A549 (cell line): Measurements from ENCODE around the gene PRR29. TPM values are rescaled to one million over a fixed set of nuclear protein-coding genes. Genes with fewer than 3 reads are reported as not detected.

ENCODE experiments used
- ATAC-seq, 2 experiments: fragments of 200-7000 bp in 1 of 2; fragments of >200 bp in 1 of 2; cut with Nextera tagmentation in 1 of 2; cut with Tn5 transposase in 1 of 2; 3 replicates each; pipeline versions ENCODE4 v1.8.0 to v1.9.1; 2018 to 2020; ENCODE audit warnings: mild to moderate bottlenecking in 1 of 2, moderate library complexity in 1 of 2
- CTCF ChIA-PET: fragments of 300-600 bp; sonication (Branson Sonifier 250); formaldehyde crosslinking; extraction: SDS; loops from one replicate; lab custom pipeline; 2021; ENCODE audit warnings: antibody characterized with exemption, inconsistent platforms; lab: Yijun Ruan, JAX
- POLR2A ChIA-PET: fragments of 350-600 bp; formaldehyde crosslinking; extraction: SDS; loops from one replicate; lab custom pipeline; 2021; ENCODE audit warnings: antibody characterized with exemption, inconsistent platforms; lab: Yijun Ruan, JAX
- DNase-seq, 2 experiments: peaks; one replicate each; pipeline versions ENCODE4 v3.0.0 to v3.0.0-alpha.2; 2011 to 2016; ENCODE audit warnings: low read depth in 1 of 2, low spot score in 1 of 2
- FAIRE-seq: peaks from 2 replicates; lab custom pipeline; 2011; peaks lifted over from hg19 to GRCh38; lab: Jason Lieb, UNC
- H3K27ac ChIP-seq, 2 experiments: fragments of >200 bp; sonication (Bioruptor Twin); formaldehyde crosslinking; 3 replicates each; pipeline ENCODE4 v1.5.1; 2016 to 2017
- H3K4me1 ChIP-seq: fragments of >200 bp; sonication (Bioruptor Twin); formaldehyde crosslinking; 3 replicates; pipeline ENCODE4 v1.6.1; 2016
- H3K4me2 ChIP-seq: fragments of >200 bp; sonication (Bioruptor Twin); formaldehyde crosslinking; 3 replicates; pipeline ENCODE4 v1.6.1; 2016
- H3K4me3 ChIP-seq: fragments of >200 bp; sonication (Bioruptor Twin); formaldehyde crosslinking; 3 replicates; pipeline ENCODE4 v1.5.1; 2016
- H3K9me3 ChIP-seq: fragments of >200 bp; sonication (Bioruptor Twin); formaldehyde crosslinking; 3 replicates; pipeline ENCODE4 v1.6.1; 2016
- CEBPB ChIP-seq, 2 experiments: fragments of >200 bp in 1 of 2; sonication (Bioruptor Twin) in 1 of 2; formaldehyde crosslinking in 1 of 2; IDR thresholded peaks; 2 replicates each; pipeline ENCODE4 v1.6.1; 2012 to 2016
- EP300 ChIP-seq, 2 experiments: fragments of >200 bp; sonication (Bioruptor Twin); formaldehyde crosslinking; IDR thresholded peaks; 2 replicates in 1 of 2; 3 replicates in 1 of 2; pipeline ENCODE4 v1.6.1; 2016 to 2017
- FOSB ChIP-seq: fragments of 250-450 bp; sonication (Bioruptor Pico); IDR thresholded peaks from 2 replicates; pipeline ENCODE4 v1.5.0; 2020; ENCODE audit warnings: mild to moderate bottlenecking, moderate library complexity
- FOSL2 ChIP-seq, 2 experiments: fragments of 450-650 bp in 1 of 2; fragments of >200 bp in 1 of 2; sonication (Bioruptor Twin) in 1 of 2; formaldehyde crosslinking; IDR thresholded peaks; 2 replicates each; pipeline versions ENCODE4 v1.5.0 to v1.6.1; 2016 to 2020; ENCODE audit warnings: mild to moderate bottlenecking in 1 of 2, moderate library complexity in 1 of 2
- FOXS1 ChIP-seq: fragments of 250-450 bp; sonication (Bioruptor Pico); IDR thresholded peaks from 2 replicates; pipeline ENCODE4 v1.5.0; 2020; ENCODE audit warnings: mild to moderate bottlenecking, moderate library complexity
- HEYL ChIP-seq: fragments of 250-450 bp; sonication (Bioruptor Pico); IDR thresholded peaks from 2 replicates; pipeline ENCODE4 v1.8.0; 2021; ENCODE audit warnings: mild to moderate bottlenecking, moderate library complexity
- KDM1A ChIP-seq: fragments of 200-600 bp; sonication (generic); IDR thresholded peaks from 2 replicates; pipeline ENCODE4 v1.6.1; 2016; ENCODE audit warnings: low read depth, mild to moderate bottlenecking
- MYC ChIP-seq: IDR thresholded peaks from 2 replicates; pipeline ENCODE4 v1.6.1; 2012; ENCODE audit warnings: mild to moderate bottlenecking, inconsistent platforms, low read length, improper control_type of control experiment, borderline replicate concordance
- NPAS2 ChIP-seq: fragments of 250-450 bp; sonication (Bioruptor Pico); IDR thresholded peaks from 2 replicates; pipeline ENCODE4 v1.8.0; 2022; ENCODE audit warnings: mild to moderate bottlenecking, moderate library complexity, borderline replicate concordance
- NR3C1 ChIP-seq: fragments of >200 bp; sonication (Bioruptor Twin); formaldehyde crosslinking; IDR thresholded peaks from 3 replicates; pipeline ENCODE4 v1.6.1; 2017
- RAD21 ChIP-seq, 2 experiments: fragments of >200 bp in 1 of 2; sonication (Bioruptor Twin) in 1 of 2; formaldehyde crosslinking in 1 of 2; IDR thresholded peaks in 1 of 2; conservative IDR thresholded peaks in 1 of 2; 2 replicates in 1 of 2; 3 replicates in 1 of 2; pipeline ENCODE4 v1.6.1; 2012 to 2018; ENCODE audit warnings: inconsistent platforms in 1 of 2
- RCOR1 ChIP-seq: fragments of 150-350 bp; IDR thresholded peaks from 2 replicates; pipeline ENCODE4 v1.6.1; 2014; ENCODE audit warnings: antibody characterized with exemption, low read length, low read depth
- SMC3 ChIP-seq: fragments of >200 bp; sonication (Bioruptor Twin); formaldehyde crosslinking; IDR thresholded peaks from 3 replicates; pipeline ENCODE4 v1.6.1; 2018; ENCODE audit warnings: inconsistent platforms
- SREBF2 ChIP-seq: fragments of 450-650 bp; IDR thresholded peaks from 2 replicates; pipeline ENCODE4 v1.6.1; 2014; ENCODE audit warnings: mild to moderate bottlenecking, moderate library complexity
- WGBS: methylation state at CpG from one replicate; pipeline ENCODE4 v1.1.6; 2017; ENCODE audit errors: missing lambda C conversion rate; 5-methylcytosine and 5-hydroxymethylcytosine counted together
- polyA plus RNA-seq, 4 experiments: library from polyadenylated mRNA; depleted of rRNA in 3 of 4; stranded (reverse); fragments of >200 nt; fragmentation: RNase III in 1 of 4; extraction: RNeasy Plus Mini Kit Qiagen cat#74134 plus additional on column Dnase treatment in 1 of 4; gene quantifications; 2 replicates in 3 of 4; 3 replicates in 1 of 4; pipeline ENCODE4 v1.2.3, GENCODE V29; 2011 to 2017
- TF ChIP-seq, protein P1 (sequence below): fragments of 450-650 bp; IDR thresholded peaks from 2 replicates; pipeline ENCODE4 v1.6.1; 2014; ENCODE audit warnings: antibody characterized with exemption
- TF ChIP-seq, protein P2 (sequence below): fragments of >200 bp; sonication (Bioruptor Twin); formaldehyde crosslinking; IDR thresholded peaks from 3 replicates; pipeline ENCODE4 v1.5.1; 2016
- TF ChIP-seq, protein P3 (sequence below): fragments of >200 bp; sonication (Bioruptor Twin); formaldehyde crosslinking; IDR thresholded peaks from 3 replicates; pipeline ENCODE4 v1.6.1; 2016
- TF ChIP-seq, protein P4 (sequence below): IDR thresholded peaks from 2 replicates; pipeline ENCODE4 v1.6.1; 2012
- TF ChIP-seq, protein P5 (sequence below): fragments of 150-350 bp; IDR thresholded peaks from 2 replicates; pipeline ENCODE4 v1.6.1; 2014; ENCODE audit warnings: low read depth, mild to moderate bottlenecking, low read length

PRR29 gene
- polyA plus RNA-seq, 2 of the 4 experiments (the other 2 are of a cell fraction), result 0.44 to 0.67 TPM

GRCh38 chr17:63949576-63950250 lies 48.4 kb upstream of the PRR29 start:
- WGBS, result 55% methylated on average over 18 of the region's 18 CpGs
- no peaks in the 10 kb centered on the region for H3K4me1 ChIP-seq
- CTCF ChIA-PET, result interaction anchor here (0.9 to 10.0 kb wide), 19 partner anchors 9 to 92 kb away, joined by 3 to 105 read pairs (median 9); partner anchors contain the start of genes CD79B, CSHL1 and GH1
- H3K27ac ChIP-seq, result no peak overlapping the region
- H3K9me3 ChIP-seq, result no peaks in the 10 kb centered on the region
- H3K4me2 ChIP-seq, result no peak overlapping the region
- FAIRE-seq, result no peak
- ATAC-seq, result no peak
- TF ChIP-seq MYC (no peak), HEYL (CRISPR knock-in tag) (no peak), FOSL2 (IDR thresholded peaks at IDR 0.05) (no peak), FOSL2 (CRISPR knock-in tag; IDR thresholded peaks at IDR 0.05) (no peak), RCOR1 (no peak)
- TF ChIP-seq, all 56 proteins: peak for 0
- no peak for DNase-seq
- H3K4me3 ChIP-seq, result no peak overlapping the region
- POLR2A ChIA-PET, result interaction anchor here (0.8 to 1.0 kb wide), 2 partner anchors 30 to 196 kb away, joined by 3 to 4 read pairs; no protein-coding TSS in a partner anchor

DNA sequence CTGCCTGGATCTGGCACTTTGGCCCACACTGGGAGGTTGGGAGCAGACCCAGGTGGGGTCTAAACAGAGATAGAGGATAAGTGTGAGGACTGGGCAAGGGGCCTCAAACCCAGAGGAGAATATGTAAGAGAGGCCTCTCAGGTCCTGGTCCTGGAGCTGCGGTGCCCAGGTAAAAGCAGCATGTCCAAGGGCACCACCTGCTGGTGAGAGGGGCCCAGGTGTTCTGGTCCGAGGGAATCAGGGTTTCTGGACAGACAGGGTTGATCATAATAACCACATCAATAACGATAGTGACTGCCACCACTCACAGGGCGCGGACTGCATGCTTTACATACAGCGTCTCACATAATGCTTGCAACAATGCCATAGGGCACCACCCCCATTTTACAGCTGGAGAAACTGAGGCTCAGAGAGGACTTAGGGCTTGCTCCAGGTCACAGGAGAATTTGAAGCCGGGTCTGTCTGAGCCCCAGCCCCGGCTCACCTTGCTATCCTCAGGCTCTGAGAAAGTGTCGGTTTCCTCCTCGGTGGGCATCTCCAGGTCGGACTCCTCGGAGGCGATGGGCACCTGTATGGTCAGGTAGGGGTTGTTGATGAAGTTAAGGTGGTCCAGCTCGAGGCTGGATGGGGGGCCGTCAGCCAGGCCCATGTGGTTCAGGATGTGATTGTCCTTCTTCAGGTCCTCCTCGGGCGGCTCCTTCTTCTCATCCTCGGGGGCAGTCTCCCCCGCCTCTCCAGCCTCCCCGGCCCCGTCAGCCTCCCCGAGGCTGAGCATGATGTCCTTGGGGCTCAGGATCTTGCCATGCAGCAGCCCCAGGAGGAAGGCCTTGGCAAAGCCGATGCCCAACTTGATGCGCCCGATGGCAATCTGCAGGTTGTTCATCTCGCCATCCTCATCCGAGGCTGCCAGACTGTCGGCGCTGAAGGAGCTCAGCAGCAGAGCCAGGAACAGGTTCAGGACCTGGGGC lies 46.9 kb upstream of the PRR29 start:
- POLR2A ChIA-PET, result interaction anchor here (0.8 to 1.0 kb wide), 2 partner anchors 32 to 194 kb away, joined by 3 to 4 read pairs; no protein-coding TSS in a partner anchor
- CTCF ChIA-PET, result interaction anchor here (0.8 to 10.0 kb wide), 33 partner anchors 8 to 182 kb away, joined by 3 to 105 read pairs (median 5); partner anchors contain the start of genes CD79B, CSHL1 and GH1
- WGBS, result 56% methylated on average over 29 of the region's 29 CpGs
- H3K9me3 ChIP-seq, result no peaks in the 10 kb centered on the region
- TF ChIP-seq SMC3 (peak; percentile 42; the same call in 2 of the 3 replicates), RAD21 (conservative IDR thresholded peaks at IDR 0.05 in 1 of 2, IDR thresholded peaks at IDR 0.05 in 1 of 2) (peak; percentile 36 to 54; a peak in 3 of 5 replicates), SREBF2 (no peak), FOSB (CRISPR knock-in tag) (no peak)
- TF ChIP-seq, protein P1, sequence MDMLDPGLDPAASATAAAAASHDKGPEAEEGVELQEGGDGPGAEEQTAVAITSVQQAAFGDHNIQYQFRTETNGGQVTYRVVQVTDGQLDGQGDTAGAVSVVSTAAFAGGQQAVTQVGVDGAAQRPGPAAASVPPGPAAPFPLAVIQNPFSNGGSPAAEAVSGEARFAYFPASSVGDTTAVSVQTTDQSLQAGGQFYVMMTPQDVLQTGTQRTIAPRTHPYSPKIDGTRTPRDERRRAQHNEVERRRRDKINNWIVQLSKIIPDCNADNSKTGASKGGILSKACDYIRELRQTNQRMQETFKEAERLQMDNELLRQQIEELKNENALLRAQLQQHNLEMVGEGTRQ, result no peak
- TF ChIP-seq, protein P2, sequence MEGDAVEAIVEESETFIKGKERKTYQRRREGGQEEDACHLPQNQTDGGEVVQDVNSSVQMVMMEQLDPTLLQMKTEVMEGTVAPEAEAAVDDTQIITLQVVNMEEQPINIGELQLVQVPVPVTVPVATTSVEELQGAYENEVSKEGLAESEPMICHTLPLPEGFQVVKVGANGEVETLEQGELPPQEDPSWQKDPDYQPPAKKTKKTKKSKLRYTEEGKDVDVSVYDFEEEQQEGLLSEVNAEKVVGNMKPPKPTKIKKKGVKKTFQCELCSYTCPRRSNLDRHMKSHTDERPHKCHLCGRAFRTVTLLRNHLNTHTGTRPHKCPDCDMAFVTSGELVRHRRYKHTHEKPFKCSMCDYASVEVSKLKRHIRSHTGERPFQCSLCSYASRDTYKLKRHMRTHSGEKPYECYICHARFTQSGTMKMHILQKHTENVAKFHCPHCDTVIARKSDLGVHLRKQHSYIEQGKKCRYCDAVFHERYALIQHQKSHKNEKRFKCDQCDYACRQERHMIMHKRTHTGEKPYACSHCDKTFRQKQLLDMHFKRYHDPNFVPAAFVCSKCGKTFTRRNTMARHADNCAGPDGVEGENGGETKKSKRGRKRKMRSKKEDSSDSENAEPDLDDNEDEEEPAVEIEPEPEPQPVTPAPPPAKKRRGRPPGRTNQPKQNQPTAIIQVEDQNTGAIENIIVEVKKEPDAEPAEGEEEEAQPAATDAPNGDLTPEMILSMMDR, result peak; percentile 62
- TF ChIP-seq, all 56 proteins: peak for 3
- no peak for FAIRE-seq
- H3K4me1 ChIP-seq, result no peaks in the 10 kb centered on the region
- H3K4me3 ChIP-seq, result no peak overlapping the region
- peak; percentile 30 to 69; a peak in 4 of 6 replicates for ATAC-seq
- DNase-seq, result peak; percentile 59 to 74
- no peak overlapping the region for H3K4me2 ChIP-seq
- no peak overlapping the region for H3K27ac ChIP-seq

DNA sequence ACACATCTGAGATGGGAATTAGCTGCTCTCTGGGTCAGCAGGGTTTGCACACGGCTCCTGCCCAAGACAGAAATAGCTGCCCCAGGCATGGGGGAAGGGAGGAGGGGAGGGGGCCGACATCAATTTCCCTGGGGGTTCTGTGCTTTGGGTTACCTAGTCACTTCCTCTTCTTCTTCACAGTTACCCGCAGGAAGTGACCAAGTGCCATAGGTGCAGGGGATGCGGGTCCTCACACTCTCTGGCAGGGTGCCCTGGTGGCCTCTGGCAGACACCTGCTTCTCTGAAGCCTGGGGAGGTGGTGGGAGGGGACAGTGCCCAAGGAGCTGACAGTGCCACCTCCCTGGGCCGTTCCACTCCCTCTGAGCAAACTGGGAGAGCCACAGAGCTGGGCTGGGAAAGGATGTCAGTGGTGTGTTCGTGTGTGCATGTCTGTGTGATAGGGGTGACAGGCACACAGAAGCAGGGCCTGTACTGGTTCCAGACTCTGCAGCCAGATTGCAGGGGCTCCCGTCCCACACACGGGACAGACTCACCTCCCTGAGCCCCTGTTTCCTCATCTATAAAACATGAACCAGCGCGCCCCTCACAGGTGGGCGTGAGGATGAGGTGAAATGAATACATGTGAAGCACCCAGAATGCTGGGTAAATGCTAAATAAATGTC lies 43.6 kb upstream of the PRR29 start:
- H3K4me2 ChIP-seq, result no peak overlapping the region
- DNase-seq (no peak), ATAC-seq (peak; percentile 6 to 26; a peak in 1 of 6 replicates), FAIRE-seq (no peak)
- WGBS, result 52% methylated on average over 11 of the region's 11 CpGs
- H3K27ac ChIP-seq, result no peak overlapping the region
- no peak overlapping the region for H3K4me3 ChIP-seq
- TF ChIP-seq FOXS1 (CRISPR knock-in tag), result no peak
- no peak for TF ChIP-seq KDM1A
- no peak for TF ChIP-seq EP300 (IDR thresholded peaks at IDR 0.05)
- no peak for TF ChIP-seq MYC
- no peak for TF ChIP-seq NR3C1
- TF ChIP-seq, protein P3, sequence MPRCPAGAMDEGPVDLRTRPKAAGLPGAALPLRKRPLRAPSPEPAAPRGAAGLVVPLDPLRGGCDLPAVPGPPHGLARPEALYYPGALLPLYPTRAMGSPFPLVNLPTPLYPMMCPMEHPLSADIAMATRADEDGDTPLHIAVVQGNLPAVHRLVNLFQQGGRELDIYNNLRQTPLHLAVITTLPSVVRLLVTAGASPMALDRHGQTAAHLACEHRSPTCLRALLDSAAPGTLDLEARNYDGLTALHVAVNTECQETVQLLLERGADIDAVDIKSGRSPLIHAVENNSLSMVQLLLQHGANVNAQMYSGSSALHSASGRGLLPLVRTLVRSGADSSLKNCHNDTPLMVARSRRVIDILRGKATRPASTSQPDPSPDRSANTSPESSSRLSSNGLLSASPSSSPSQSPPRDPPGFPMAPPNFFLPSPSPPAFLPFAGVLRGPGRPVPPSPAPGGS, result no peak
- no peak for TF ChIP-seq CEBPB (IDR thresholded peaks at IDR 0.05)
- TF ChIP-seq FOSB (CRISPR knock-in tag), result no peak
- TF ChIP-seq FOSL2 (IDR thresholded peaks at IDR 0.05), result no peak
- TF ChIP-seq FOSL2 (CRISPR knock-in tag; IDR thresholded peaks at IDR 0.05), result no peak
- TF ChIP-seq, protein P4, sequence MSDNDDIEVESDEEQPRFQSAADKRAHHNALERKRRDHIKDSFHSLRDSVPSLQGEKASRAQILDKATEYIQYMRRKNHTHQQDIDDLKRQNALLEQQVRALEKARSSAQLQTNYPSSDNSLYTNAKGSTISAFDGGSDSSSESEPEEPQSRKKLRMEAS, result no peak
- no peak for TF ChIP-seq HEYL (CRISPR knock-in tag)
- TF ChIP-seq, protein P5, sequence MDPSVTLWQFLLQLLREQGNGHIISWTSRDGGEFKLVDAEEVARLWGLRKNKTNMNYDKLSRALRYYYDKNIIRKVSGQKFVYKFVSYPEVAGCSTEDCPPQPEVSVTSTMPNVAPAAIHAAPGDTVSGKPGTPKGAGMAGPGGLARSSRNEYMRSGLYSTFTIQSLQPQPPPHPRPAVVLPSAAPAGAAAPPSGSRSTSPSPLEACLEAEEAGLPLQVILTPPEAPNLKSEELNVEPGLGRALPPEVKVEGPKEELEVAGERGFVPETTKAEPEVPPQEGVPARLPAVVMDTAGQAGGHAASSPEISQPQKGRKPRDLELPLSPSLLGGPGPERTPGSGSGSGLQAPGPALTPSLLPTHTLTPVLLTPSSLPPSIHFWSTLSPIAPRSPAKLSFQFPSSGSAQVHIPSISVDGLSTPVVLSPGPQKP, result no peak
- TF ChIP-seq NPAS2 (CRISPR knock-in tag), result no peak
- no peaks in the 10 kb centered on the region for H3K9me3 ChIP-seq
- POLR2A ChIA-PET, result no interaction called here
- no peaks in the 10 kb centered on the region for H3K4me1 ChIP-seq
- CTCF ChIA-PET, result interaction anchor here (1.0 to 10.0 kb wide), 13 partner anchors 8 to 179 kb away, joined by 3 to 105 read pairs (median 9); partner anchors contain the start of genes CD79B, CSHL1 and GH1
